B cell (primary cell): ENCODE results near the gene HYDIN. TPM values are rescaled to one million over a fixed set of nuclear protein-coding genes. Genes with fewer than 3 reads are reported as not detected.

ENCODE experiments used
- ATAC-seq: fragments of 200-7000 bp; cut with Tn5 transposase; one replicate; pipeline ENCODE4 v1.10.0; 2021; ENCODE audit warnings: low read depth, mild to moderate bottlenecking, moderate number of reproducible peaks, moderate library complexity
- CTCF ChIA-PET: fragments of 350-600 bp; sonication (Branson Sonifier 250); formaldehyde crosslinking; loops from one replicate; lab custom pipeline; 2021; ENCODE audit warnings: antibody characterized with exemption, inconsistent platforms; lab: Charles Lee
- POLR2A ChIA-PET: fragments of 350-600 bp; sonication (Branson Sonifier 250); formaldehyde crosslinking; loops from one replicate; lab custom pipeline; 2021; ENCODE audit warnings: antibody characterized with exemption; lab: Charles Lee
- DNase-seq: peaks from one replicate; pipeline ENCODE4 v3.0.0; 2013
- H2AFZ ChIP-seq: 2 replicates; pipeline ENCODE4 v1.6.1; 2012; ENCODE audit warnings: mild to moderate bottlenecking, low read depth, low read length; ENCODE audit not compliant: insufficient read depth, poor library complexity, severe bottlenecking
- H3K27ac ChIP-seq, 2 donors: 1 replicate in 1 of 2; 2 replicates in 1 of 2; pipeline ENCODE4 v1.5.1; 2012 to 2013; ENCODE audit warnings: low read length in 2 of 2, mild to moderate bottlenecking in 2 of 2, moderate library complexity in 1 of 2
- H3K27me3 ChIP-seq, 4 experiments: fragments of 200-600 bp in 1 of 4; sonication (generic) in 1 of 4; replicated peaks in 1 of 4; 1 replicate in 2 of 4; 2 replicates in 2 of 4; pipeline versions ENCODE4 v1.6.1 to v1.7.0; 2013 to 2016; ENCODE audit warnings: low read length in 3 of 4, mild to moderate bottlenecking in 2 of 4, mixed read lengths in 1 of 4, moderate library complexity in 1 of 4; ENCODE audit not compliant: insufficient read depth in 4 of 4, control insufficient read depth in 3 of 4; ENCODE audit errors: control extremely low read depth in 1 of 4
- H3K36me3 ChIP-seq, 2 experiments: replicated peaks in 1 of 2; 1 replicate in 1 of 2; 2 replicates in 1 of 2; pipeline versions ENCODE4 v1.6.1 to v1.7.1; 2013; ENCODE audit warnings: low read length in 1 of 2; ENCODE audit not compliant: insufficient read depth in 2 of 2, control insufficient read depth in 1 of 2; ENCODE audit errors: control extremely low read depth in 1 of 2, extremely low read depth in 1 of 2
- H3K4me1 ChIP-seq, 2 donors: fragments of 200-600 bp in 1 of 2; sonication (generic) in 1 of 2; 1 replicate in 1 of 2; 2 replicates in 1 of 2; pipeline versions ENCODE4 v1.5.1 to v1.6.1; 2013 to 2017; ENCODE audit warnings: low read length in 2 of 2; ENCODE audit not compliant: control insufficient read depth in 2 of 2, insufficient read depth in 2 of 2
- H3K4me2 ChIP-seq: replicated peaks from 2 replicates; pipeline ENCODE3; 2012; ENCODE audit warnings: mild to moderate bottlenecking, low read depth, low read length; ENCODE audit not compliant: poor library complexity, severe bottlenecking
- H3K4me3 ChIP-seq, 5 experiments: fragments of 200-600 bp in 1 of 5; sonication (generic) in 1 of 5; 1 replicate in 3 of 5; 2 replicates in 2 of 5; pipeline versions ENCODE4 v1.5.1 to v1.7.0; 2011 to 2016; ENCODE audit warnings: low read length in 4 of 5, mild to moderate bottlenecking in 4 of 5, low read depth in 2 of 5, control low read depth in 1 of 5, moderate library complexity in 1 of 5; ENCODE audit not compliant: insufficient read depth in 1 of 5; ENCODE audit errors: control extremely low read depth in 1 of 5, extremely low read depth in 1 of 5
- H3K79me2 ChIP-seq: fragments of 200-600 bp; sonication (generic); one replicate; pipeline ENCODE4 v1.6.0; 2016; ENCODE audit warnings: low read length; ENCODE audit not compliant: control insufficient read depth, insufficient read depth
- H3K9ac ChIP-seq: fragments of 200-600 bp; sonication (generic); 2 replicates; pipeline ENCODE4 v1.6.1; 2017; ENCODE audit warnings: mild to moderate bottlenecking, low read length, moderate library complexity
- H3K9me3 ChIP-seq, 3 donors: one replicate each; pipeline versions ENCODE4 v1.6.1 to v1.7.1; 2013; ENCODE audit warnings: low read length in 2 of 3; ENCODE audit not compliant: control insufficient read depth in 2 of 3, insufficient read depth in 1 of 3; ENCODE audit errors: control extremely low read depth in 1 of 3
- H4K20me1 ChIP-seq: 2 replicates; pipeline ENCODE4 v1.6.0; 2012; ENCODE audit warnings: mild to moderate bottlenecking, low read length; ENCODE audit not compliant: insufficient read depth, control insufficient read depth, poor library complexity, severe bottlenecking
- H3K27ac Mint-ChIP-seq: one replicate; pipeline ENCODE4 v1.8.0; 2021; ENCODE audit warnings: mixed read lengths
- H3K27me3 Mint-ChIP-seq: one replicate; pipeline ENCODE4 v1.8.0; 2021; ENCODE audit warnings: mixed read lengths
- H3K4me1 Mint-ChIP-seq: one replicate; pipeline ENCODE4 v1.8.0; 2021; ENCODE audit warnings: mixed read lengths
- H3K4me3 Mint-ChIP-seq: one replicate; pipeline ENCODE4 v1.8.0; 2021; ENCODE audit warnings: mixed read lengths
- H3K9me3 Mint-ChIP-seq: one replicate; pipeline ENCODE4 v1.8.0; 2022; ENCODE audit warnings: mixed read lengths; ENCODE audit not compliant: insufficient read depth
- CTCF ChIP-seq: fragments of 200-600 bp; IDR thresholded peaks from one replicate; pipeline ENCODE4 v1.8.0; 2022; ENCODE audit warnings: antibody characterized with exemption, mild to moderate bottlenecking
- EZH2 ChIP-seq: IDR thresholded peaks from 2 replicates; pipeline ENCODE4 v1.6.1; 2012; ENCODE audit warnings: borderline replicate concordance, low read depth, mild to moderate bottlenecking, moderate library complexity, low read length; ENCODE audit not compliant: insufficient read depth, poor library complexity, severe bottlenecking
- WGBS: methylation state at CpG from one replicate; pipeline ENCODE4 v1.1.5; 2013; ENCODE audit warnings: missing lambda C conversion rate; ENCODE audit not compliant: insufficient coverage; 5-methylcytosine and 5-hydroxymethylcytosine counted together
- intact Hi-C: fragments of 100-400 bp; cut with micrococcal nuclease; formaldehyde crosslinking; loops from one replicate; pipeline ENCODE4 v1.10.0; 2022
- polyA plus RNA-seq: library from polyadenylated mRNA; depleted of rRNA; stranded (reverse); fragments of >200 nt; gene quantifications from 2 replicates; pipeline ENCODE4 v1.2.3, GENCODE V29; 2012
- total RNA-seq, 2 donors: library from RNA; stranded (reverse); fragments of 120-200 nt in 1 of 2; gene quantifications; 1 replicate in 1 of 2; 2 replicates in 1 of 2; pipeline versions ENCODE4 v1.2.3 to v1.2.4, GENCODE V29; 2013 to 2022

Gene HYDIN
- total and polyA plus RNA-seq, 2 donors (not counting 1 experiment from before 2014, with no cell fraction given), result 0.10 TPM; not detected in 1

- Histone ChIP-seq H3K4me1 (no peaks in the 10 kb centered on the region), H3K9ac (no peak overlapping the region), H3K36me3 (peaks cover 2 to 66% of the 10 kb centered on the region in 2 experiments), H4K20me1 (peaks cover 7% of the 10 kb centered on the region), H3K79me2 (peaks cover 4% of the 10 kb centered on the region), H2AFZ (no peak overlapping the region), H3K27ac (no peak overlapping the region), H3K9me3 (no peaks in the 10 kb centered on the region), H3K27me3 (no peaks in the 10 kb centered on the region), H3K4me2 (no peak overlapping the region), H3K4me3 (no peak overlapping the region)
- Mint-ChIP-seq H3K4me3 (no peak overlapping the region), H3K27ac (no peak overlapping the region), H3K4me1 (no peaks in the 10 kb centered on the region), H3K27me3 (no peaks in the 10 kb centered on the region), H3K9me3 (no peaks in the 10 kb centered on the region)
- CTCF ChIA-PET, result interaction anchor here (1.3 to 2.3 kb wide), 7 partner anchors 10 to 729 kb away, joined by 3 to 11 read pairs (median 8); no protein-coding TSS in a partner anchor
- ATAC-seq (no peak), DNase-seq (no peak)
- intact Hi-C loops, result no loop called here
- POLR2A ChIA-PET, result no interaction called here
- TF ChIP-seq EZH2 (no peak), CTCF (no peak)
- WGBS, result 100% methylated on average over 9 of the region's 9 CpGs
Observed at GRCh38 chr16:70770291-70770625, 460.3 kb downstream of the HYDIN start.

GRCh38 chr16:70769761-70770160, 460.8 kb downstream of the HYDIN start:
- Histone ChIP-seq H3K9me3 (no peaks in the 10 kb centered on the region), H3K27ac (no peak overlapping the region), H3K27me3 (no peaks in the 10 kb centered on the region), H3K79me2 (peaks cover 4% of the 10 kb centered on the region), H3K4me1 (no peaks in the 10 kb centered on the region), H2AFZ (no peak overlapping the region), H3K4me3 (no peak overlapping the region), H3K9ac (no peak overlapping the region), H4K20me1 (peaks cover 7% of the 10 kb centered on the region), H3K36me3 (peaks cover 2 to 65% of the 10 kb centered on the region in 2 experiments), H3K4me2 (no peak overlapping the region)
- TF ChIP-seq EZH2, result no peak
- no peak for TF ChIP-seq CTCF
- WGBS, result over 99% methylated on average over 8 of the region's 8 CpGs
- H3K4me1 Mint-ChIP-seq, result no peaks in the 10 kb centered on the region
- no peaks in the 10 kb centered on the region for H3K9me3 Mint-ChIP-seq
- ChIA-PET POLR2A (no interaction called here), CTCF (interaction anchor here (1.4 to 2.3 kb wide), 3 partner anchors 10 to 543 kb away, joined by 3 to 11 read pairs (median 11); no protein-coding TSS in a partner anchor)
- H3K27me3 Mint-ChIP-seq, result no peaks in the 10 kb centered on the region
- ATAC-seq (no peak), DNase-seq (no peak)
- H3K4me3 Mint-ChIP-seq, result no peak overlapping the region
- H3K27ac Mint-ChIP-seq, result no peak overlapping the region
- intact Hi-C loops, result no loop called here
